MM.1S (cell line): ENCODE measurements around the gene SLC25A22.

ENCODE experiments used
- EZH2 ChIP-seq: fragments of 300-600 bp; sonication (generic); optimal IDR thresholded peaks from 2 replicates; pipeline ENCODE3; 2017; ENCODE audit warnings: low read depth, mild to moderate bottlenecking, antibody characterized with exemption, low read length, mixed read lengths
- EZH2phosphoT487 ChIP-seq: fragments of 300-600 bp; sonication (generic); IDR thresholded peaks from 2 replicates; pipeline ENCODE4 v1.6.1; 2018; ENCODE audit warnings: antibody characterized with exemption, low read length
- TF ChIP-seq, protein P1 (sequence below): fragments of 300-600 bp; sonication (generic); IDR thresholded peaks from 2 replicates; pipeline ENCODE4 v1.5.1; 2016; ENCODE audit warnings: antibody characterized with exemption, low read length, mixed read lengths

DNA sequence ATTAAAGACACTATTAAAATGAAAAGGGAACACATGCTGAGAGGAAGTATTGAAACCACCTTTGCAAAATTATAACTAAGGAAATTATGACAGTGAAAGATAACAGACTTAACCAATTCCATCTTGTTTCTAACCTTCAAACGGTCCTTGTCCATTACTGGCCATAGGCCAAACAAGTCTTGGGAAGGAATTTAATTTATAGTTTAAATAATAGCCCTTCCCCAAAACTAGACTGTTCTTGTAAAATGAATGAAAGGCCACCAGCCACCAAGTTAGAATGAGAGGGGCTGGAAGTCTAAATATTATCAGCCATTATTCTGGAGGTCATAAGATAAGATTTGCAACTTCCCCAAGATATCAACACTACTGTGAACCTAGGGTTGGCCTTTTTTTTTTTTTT, 52.7 kb downstream of the SLC25A22 start:
- TF ChIP-seq, protein P1, sequence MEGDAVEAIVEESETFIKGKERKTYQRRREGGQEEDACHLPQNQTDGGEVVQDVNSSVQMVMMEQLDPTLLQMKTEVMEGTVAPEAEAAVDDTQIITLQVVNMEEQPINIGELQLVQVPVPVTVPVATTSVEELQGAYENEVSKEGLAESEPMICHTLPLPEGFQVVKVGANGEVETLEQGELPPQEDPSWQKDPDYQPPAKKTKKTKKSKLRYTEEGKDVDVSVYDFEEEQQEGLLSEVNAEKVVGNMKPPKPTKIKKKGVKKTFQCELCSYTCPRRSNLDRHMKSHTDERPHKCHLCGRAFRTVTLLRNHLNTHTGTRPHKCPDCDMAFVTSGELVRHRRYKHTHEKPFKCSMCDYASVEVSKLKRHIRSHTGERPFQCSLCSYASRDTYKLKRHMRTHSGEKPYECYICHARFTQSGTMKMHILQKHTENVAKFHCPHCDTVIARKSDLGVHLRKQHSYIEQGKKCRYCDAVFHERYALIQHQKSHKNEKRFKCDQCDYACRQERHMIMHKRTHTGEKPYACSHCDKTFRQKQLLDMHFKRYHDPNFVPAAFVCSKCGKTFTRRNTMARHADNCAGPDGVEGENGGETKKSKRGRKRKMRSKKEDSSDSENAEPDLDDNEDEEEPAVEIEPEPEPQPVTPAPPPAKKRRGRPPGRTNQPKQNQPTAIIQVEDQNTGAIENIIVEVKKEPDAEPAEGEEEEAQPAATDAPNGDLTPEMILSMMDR, result no peak
- TF ChIP-seq EZH2 (no peak), EZH2phosphoT487 (no peak)
